Adipocyte (in vitro differentiated cells): ENCODE results near the gene LINC01488.

Experiments used
- DNase-seq: peaks from one replicate; pipeline ENCODE4 v3.0.0-alpha.2; 2015; ENCODE audit warnings: low read depth
- H3K27me3 ChIP-seq: replicated peaks from 2 replicates; pipeline ENCODE4 v1.7.0; 2013; ENCODE audit warnings: mild to moderate bottlenecking, low read length, moderate library complexity; ENCODE audit not compliant: control insufficient read depth, insufficient read depth
- H3K36me3 ChIP-seq: 2 replicates; pipeline ENCODE4 v1.7.0; 2013; ENCODE audit warnings: low read length, mild to moderate bottlenecking, moderate library complexity; ENCODE audit not compliant: control insufficient read depth, insufficient read depth, severe bottlenecking
- H3K4me1 ChIP-seq: 2 replicates; pipeline ENCODE4 v1.7.0; 2013; ENCODE audit warnings: mild to moderate bottlenecking, low read length, moderate library complexity; ENCODE audit not compliant: control insufficient read depth, insufficient read depth
- H3K4me3 ChIP-seq: 2 replicates; pipeline ENCODE4 v1.7.0; 2013; ENCODE audit warnings: mild to moderate bottlenecking, low read length, moderate library complexity
- H3K9ac ChIP-seq: 2 replicates; pipeline ENCODE4 v1.7.0; 2013; ENCODE audit warnings: mild to moderate bottlenecking, low read length, moderate library complexity
- H3K9me3 ChIP-seq: 2 replicates; pipeline ENCODE4 v1.7.0; 2013; ENCODE audit warnings: mild to moderate bottlenecking, low read length, moderate library complexity; ENCODE audit not compliant: control insufficient read depth

LINC01488 gene

GRCh38 chr11:69541501-69542313 lies 60.2 kb downstream of the LINC01488 start:
- Histone ChIP-seq H3K36me3 (no peaks in the 10 kb centered on the region), H3K9me3 (no peaks in the 10 kb centered on the region), H3K9ac (no peak overlapping the region), H3K27me3 (peaks cover 12% of the 10 kb centered on the region), H3K4me1 (peaks cover 9% of the 10 kb centered on the region), H3K4me3 (no peak overlapping the region)
- peak; percentile 17 for DNase-seq

GRCh38 chr11:69542314-69543168 lies 61.1 kb downstream of the LINC01488 start:
- Histone ChIP-seq H3K9ac (no peak overlapping the region), H3K4me1 (peaks cover 9% of the 10 kb centered on the region), H3K27me3 (peaks cover 12% of the 10 kb centered on the region), H3K36me3 (no peaks in the 10 kb centered on the region), H3K9me3 (no peaks in the 10 kb centered on the region), H3K4me3 (no peak overlapping the region)
- no peak for DNase-seq
